SK-N-SH (cell line): ENCODE results near the gene BMP7. TPM values are rescaled to one million over a fixed set of nuclear protein-coding genes. Genes with fewer than 3 reads are reported as not detected.

Experiments used
- CTCF ChIA-PET: fragments of 300-600, 350-600 bp; formaldehyde crosslinking; extraction: SDS; loops from one replicate; lab custom pipeline; 2021; lab: Yijun Ruan, JAX
- POLR2A ChIA-PET: fragments of 350-600 bp; sonication (Branson Sonifier 250); formaldehyde crosslinking; extraction: SDS; loops from one replicate; lab custom pipeline; 2020; ENCODE audit warnings: antibody characterized with exemption, inconsistent platforms; lab: Yijun Ruan, JAX
- DNase-seq: peaks from one replicate; pipeline ENCODE4 v3.0.0; 2012
- H2AFZ ChIP-seq: fragments of 200-600 bp; sonication (generic); 2 replicates; pipeline ENCODE4 v1.8.1; 2016; ENCODE audit warnings: antibody characterized with exemption, mild to moderate bottlenecking, low read depth
- H3F3A ChIP-seq: fragments of 200-600 bp; sonication (generic); replicated peaks from 2 replicates; pipeline ENCODE3; 2016; ENCODE audit warnings: antibody characterized with exemption, mild to moderate bottlenecking; ENCODE audit not compliant: insufficient read depth
- H3K27ac ChIP-seq, 2 experiments: fragments of 200-500 bp in 1 of 2; fragments of 200-600 bp in 1 of 2; sonication (Bioruptor generic) in 1 of 2; sonication (generic), shearing (Covaris generic) in 1 of 2; 2 replicates each; pipeline versions ENCODE4 v1.5.1 to v1.6.1; 2014 to 2016; ENCODE audit warnings: low read depth in 2 of 2, inconsistent platforms in 1 of 2, low read length in 1 of 2, mild to moderate bottlenecking in 1 of 2, mixed read lengths in 1 of 2
- H3K27me3 ChIP-seq: fragments of 200-600 bp; sonication (generic), shearing (Covaris generic); 2 replicates; pipeline ENCODE4 v1.6.1; 2016; ENCODE audit warnings: mixed run types; ENCODE audit not compliant: insufficient read depth
- H3K36me3 ChIP-seq, 2 experiments: fragments of 200-500 bp in 1 of 2; fragments of 200-600 bp in 1 of 2; sonication (Bioruptor generic) in 1 of 2; sonication (generic) in 1 of 2; replicated peaks in 1 of 2; 2 replicates each; pipeline versions ENCODE3 to v1.5.1; 2014 to 2016; ENCODE audit warnings: low read length in 1 of 2, mild to moderate bottlenecking in 1 of 2; ENCODE audit not compliant: insufficient read depth in 2 of 2, control insufficient read depth in 1 of 2
- H3K4me1 ChIP-seq, 2 experiments: fragments of 200-500 bp in 1 of 2; fragments of 200-600 bp in 1 of 2; sonication (Bioruptor generic) in 1 of 2; sonication (generic), shearing (Covaris generic) in 1 of 2; 2 replicates each; pipeline versions ENCODE4 v1.5.1 to v1.6.1; 2014 to 2016; ENCODE audit warnings: low read depth in 1 of 2, low read length in 1 of 2, mixed run types in 1 of 2; ENCODE audit not compliant: insufficient read depth in 2 of 2, control insufficient read depth in 1 of 2
- H3K4me2 ChIP-seq: fragments of 200-600 bp; sonication (generic), shearing (Covaris generic); 2 replicates; pipeline ENCODE4 v1.6.1; 2017; ENCODE audit warnings: mixed run types
- H3K4me3 ChIP-seq, 2 experiments: fragments of 200-500 bp in 1 of 2; fragments of 200-600 bp in 1 of 2; sonication (Bioruptor generic) in 1 of 2; sonication (generic), shearing (Covaris generic) in 1 of 2; 2 replicates each; pipeline versions ENCODE4 v1.5.1 to v1.8.1; 2014 to 2016; ENCODE audit warnings: low read depth in 2 of 2, inconsistent platforms in 1 of 2, low read length in 1 of 2, mild to moderate bottlenecking in 1 of 2, mixed read lengths in 1 of 2, moderate library complexity in 1 of 2
- H3K79me2 ChIP-seq: fragments of 200-600 bp; sonication (generic); 2 replicates; pipeline ENCODE4 v1.8.1; 2017; ENCODE audit warnings: mild to moderate bottlenecking; ENCODE audit not compliant: insufficient read depth
- H3K9ac ChIP-seq: fragments of 200-600 bp; sonication (generic); 2 replicates; pipeline ENCODE4 v1.6.1; 2017; ENCODE audit warnings: mixed run types
- H3K9me2 ChIP-seq: fragments of 200-600 bp; sonication (generic); 2 replicates; pipeline ENCODE4 v1.6.1; 2017; ENCODE audit warnings: mixed run types
- H3K9me3 ChIP-seq: fragments of 200-600 bp; sonication (generic); 2 replicates; pipeline ENCODE4 v1.6.1; 2017; ENCODE audit warnings: mixed run types, mild to moderate bottlenecking, moderate library complexity
- H4K20me1 ChIP-seq: fragments of 200-600 bp; sonication (generic); 2 replicates; pipeline ENCODE4 v1.6.1; 2017; ENCODE audit warnings: mild to moderate bottlenecking, mixed run types; ENCODE audit not compliant: insufficient read depth
- CHD2 ChIP-seq: fragments of 150-350 bp; IDR thresholded peaks from 2 replicates; pipeline ENCODE4 v1.6.1; 2018; ENCODE audit warnings: low read length; ENCODE audit not compliant: partially characterized antibody
- ELF1 ChIP-seq: IDR thresholded peaks from 2 replicates; pipeline ENCODE4 v1.4.0; 2012
- FOSL2 ChIP-seq: IDR thresholded peaks from 2 replicates; pipeline ENCODE4 v1.4.0; 2012; ENCODE audit warnings: low read depth, mild to moderate bottlenecking, moderate library complexity, borderline replicate concordance
- GABPA ChIP-seq: IDR thresholded peaks from 2 replicates; pipeline ENCODE4 v1.4.0; 2012; ENCODE audit warnings: low read depth, mild to moderate bottlenecking
- JUND ChIP-seq: IDR thresholded peaks from 2 replicates; pipeline ENCODE4 v1.4.0; 2012
- MEF2A ChIP-seq: IDR thresholded peaks from 2 replicates; pipeline ENCODE4 v1.4.0; 2012; ENCODE audit warnings: low read depth, borderline replicate concordance
- NFIC ChIP-seq: IDR thresholded peaks from 2 replicates; pipeline ENCODE4 v1.4.0; 2012; ENCODE audit warnings: borderline replicate concordance
- NRF1 ChIP-seq: IDR thresholded peaks from 2 replicates; pipeline ENCODE4 v1.6.1; 2012; ENCODE audit warnings: low read depth, mild to moderate bottlenecking, low read length
- POLR2AphosphoS5 ChIP-seq: IDR thresholded peaks from 2 replicates; pipeline ENCODE4 v1.6.1; 2012; ENCODE audit warnings: low read depth, low read length
- RAD21 ChIP-seq: IDR thresholded peaks from 2 replicates; pipeline ENCODE4 v1.6.1; 2012; ENCODE audit warnings: mild to moderate bottlenecking, low read length
- RCOR1 ChIP-seq: fragments of 150-350 bp; IDR thresholded peaks from 2 replicates; pipeline ENCODE4 v1.6.1; 2017; ENCODE audit warnings: antibody characterized with exemption, low read length
- SMC3 ChIP-seq: IDR thresholded peaks from 2 replicates; pipeline ENCODE4 v1.6.1; 2012; ENCODE audit warnings: low read depth, low read length, improper control_type of control experiment
- TCF12 ChIP-seq: IDR thresholded peaks from 2 replicates; pipeline ENCODE4 v1.4.0; 2012
- TEAD4 ChIP-seq: IDR thresholded peaks from 2 replicates; pipeline ENCODE4 v1.4.0; 2012; ENCODE audit warnings: mild to moderate bottlenecking, borderline replicate concordance; ENCODE audit not compliant: insufficient read depth
- USF1 ChIP-seq: IDR thresholded peaks from 2 replicates; pipeline ENCODE4 v1.4.0; 2012; ENCODE audit warnings: low read depth, borderline replicate concordance
- USF2 ChIP-seq: fragments of 150-350 bp; IDR thresholded peaks from 2 replicates; pipeline ENCODE4 v1.6.1; 2017; ENCODE audit warnings: antibody characterized with exemption, low read length, low read depth, borderline replicate concordance
- YY1 ChIP-seq: IDR thresholded peaks from 2 replicates; pipeline ENCODE4 v1.4.0; 2012; ENCODE audit warnings: low read depth, mild to moderate bottlenecking
- WGBS: methylation state at CpG from one replicate; pipeline ENCODE4 v1.1.6; 2017; ENCODE audit warnings: low lambda C conversion rate; 5-methylcytosine and 5-hydroxymethylcytosine counted together
- polyA plus RNA-seq, 3 experiments: library from polyadenylated mRNA; depleted of rRNA; stranded (reverse); fragments of >200 nt; gene quantifications; 2 replicates each; pipeline ENCODE4 v1.2.3, GENCODE V29; 2012

BMP7 gene
- polyA plus RNA-seq, 1 of the 3 experiments (the other 2 are of a cell fraction): not detected

- CTCF ChIA-PET: no interaction called here
- H3K4me1 ChIP-seq: peaks cover 0 to 26% of the 10 kb centered on the region in 2 experiments; a peak in 1 of 4 replicates
- H3K9ac ChIP-seq: no peak overlapping the region
These were observed 120.3 kb downstream of the BMP7 start for GRCh38 chr20:57146155-57146554.

GRCh38 chr20:57145089-57145631 is 121.3 kb downstream of the BMP7 start:
- POLR2A ChIA-PET: no interaction called here
- TF ChIP-seq JUND: no peak
- TF ChIP-seq YY1: no peak

More at GRCh38 chr20:57146155-57146554, 120.3 kb downstream of the BMP7 start:
- TF ChIP-seq TCF12 (no peak), ELF1 (no peak), RAD21 (no peak), POLR2AphosphoS5 (no peak), RCOR1 (no peak), GABPA (no peak), SMC3 (no peak), YY1 (no peak), MEF2A (no peak), NFIC (no peak), USF1 (no peak), TEAD4 (no peak), NRF1 (no peak), JUND (no peak), CHD2 (no peak), FOSL2 (no peak), USF2 (no peak)
- TF ChIP-seq, all 33 proteins: peak for 0
- Histone ChIP-seq H3K9me3 (no peaks in the 10 kb centered on the region), H3K36me3 (no peaks in the 10 kb centered on the region), H3K27ac (no peak overlapping the region), H2AFZ (no peak overlapping the region), H3K9me2 (no peaks in the 10 kb centered on the region), H3K4me2 (no peak overlapping the region), H3F3A (no peaks in the 10 kb centered on the region), H3K4me3 (no peak overlapping the region), H4K20me1 (no peaks in the 10 kb centered on the region), H3K27me3 (no peaks in the 10 kb centered on the region), H3K79me2 (no peaks in the 10 kb centered on the region)
- WGBS: 63% methylated on average over 2 of the region's 2 CpGs
- DNase-seq: no peak
- POLR2A ChIA-PET: no interaction called here

More at GRCh38 chr20:57145089-57145631, 121.3 kb downstream of the BMP7 start:
- Histone ChIP-seq H3K79me2 (no peaks in the 10 kb centered on the region), H3K9me2 (no peaks in the 10 kb centered on the region), H3K36me3 (no peaks in the 10 kb centered on the region), H3K9ac (no peak overlapping the region), H3K27ac (no peak overlapping the region), H3K4me1 (peaks cover 0 to 26% of the 10 kb centered on the region in 2 experiments; a peak in 1 of 4 replicates), H3K4me2 (no peak overlapping the region), H3F3A (no peaks in the 10 kb centered on the region), H3K27me3 (no peaks in the 10 kb centered on the region), H2AFZ (no peak overlapping the region), H3K4me3 (no peak overlapping the region), H4K20me1 (no peaks in the 10 kb centered on the region), H3K9me3 (no peaks in the 10 kb centered on the region)
- no peak for DNase-seq
- 37% methylated on average over 8 of the region's 8 CpGs for WGBS
- CTCF ChIA-PET: no interaction called here
